Type B pancreatic cell (in vitro differentiated cells): ENCODE measurements around the gene HGD. TPM values are rescaled to one million over a fixed set of nuclear protein-coding genes. Genes with fewer than 3 reads are reported as not detected.
"Not testable (repeated sequence)": the region's sequence is repeated elsewhere in the genome, so short reads cannot be mapped to it uniquely, and the experiment has no call there.

Experiments
- DNase-seq: peaks from one replicate; pipeline ENCODE4 v3.0.0; 2021; ENCODE audit warnings: mixed read lengths; ENCODE audit not compliant: unreplicated experiment; ENCODE audit errors: extremely low spot score
- H3K27ac Mint-ChIP-seq: 2 replicates; pipeline ENCODE4 v1.8.0; 2021; ENCODE audit warnings: mild to moderate bottlenecking, mixed read lengths
- H3K27me3 Mint-ChIP-seq: 2 replicates; pipeline ENCODE4 v1.8.0; 2021; ENCODE audit warnings: mixed read lengths
- H3K36me3 Mint-ChIP-seq: 2 replicates; pipeline ENCODE4 v1.8.0; 2021; ENCODE audit warnings: mixed read lengths
- H3K4me1 Mint-ChIP-seq: one replicate; pipeline ENCODE4 v1.8.0; 2021; ENCODE audit warnings: mixed read lengths; ENCODE audit not compliant: unreplicated experiment
- H3K4me3 Mint-ChIP-seq: 2 replicates; pipeline ENCODE4 v1.8.0; 2021; ENCODE audit warnings: mild to moderate bottlenecking, mixed read lengths
- H3K9me3 Mint-ChIP-seq: 2 replicates; pipeline ENCODE4 v1.8.0; 2021; ENCODE audit warnings: mixed read lengths
- CTCF ChIP-seq: fragments of 200-600 bp; sonication (generic); conservative IDR thresholded peaks from 2 replicates; pipeline ENCODE4 v1.5.0; 2021; ENCODE audit warnings: antibody characterized with exemption, mild to moderate bottlenecking
- total RNA-seq: library from RNA; stranded (reverse); gene quantifications from 2 replicates; pipeline ENCODE4 v1.2.1, GENCODE V29; 2021; ENCODE audit warnings: low replicate concordance

Gene HGD
- total RNA-seq, 1 donor from 2014 or later, result 10.4 TPM

- H3K27me3 Mint-ChIP-seq, result no peaks in the 10 kb centered on the region
- no peaks in the 10 kb centered on the region for H3K36me3 Mint-ChIP-seq
- no peaks in the 10 kb centered on the region for H3K9me3 Mint-ChIP-seq
- H3K27ac Mint-ChIP-seq, result no peak overlapping the region
- H3K4me1 Mint-ChIP-seq, result no peaks in the 10 kb centered on the region
- TF ChIP-seq CTCF, result no peak
- H3K4me3 Mint-ChIP-seq, result no peak overlapping the region
- no peak for DNase-seq
These were observed 36.8 kb downstream of the HGD start for GRCh38 chr3:120645083-120645845.

GRCh38 chr3:120642368-120642948, 39.6 kb downstream of the HGD start:
- Mint-ChIP-seq H3K4me1 (peaks cover 2% of the 10 kb centered on the region), H3K36me3 (no peaks in the 10 kb centered on the region), H3K27me3 (no peaks in the 10 kb centered on the region), H3K4me3 (no peak overlapping the region), H3K9me3 (no peaks in the 10 kb centered on the region), H3K27ac (no peak overlapping the region)
- no peak for DNase-seq
- TF ChIP-seq CTCF, result peak; percentile 33

- H3K4me1 Mint-ChIP-seq, result peaks cover 3% of the 10 kb centered on the region
- H3K27ac Mint-ChIP-seq, result no peak overlapping the region
- no peak for DNase-seq
- no peak overlapping the region for H3K4me3 Mint-ChIP-seq
- no peaks in the 10 kb centered on the region for H3K36me3 Mint-ChIP-seq
- H3K9me3 Mint-ChIP-seq, result no peaks in the 10 kb centered on the region
- H3K27me3 Mint-ChIP-seq, result no peaks in the 10 kb centered on the region
- no peak for TF ChIP-seq CTCF
These were observed 40.3 kb downstream of the HGD start for GRCh38 chr3:120641696-120642246.

- no peak for TF ChIP-seq CTCF
- Mint-ChIP-seq H3K27ac (no peak overlapping the region), H3K4me3 (no peak overlapping the region), H3K27me3 (no peaks in the 10 kb centered on the region), H3K9me3 (no peaks in the 10 kb centered on the region), H3K36me3 (no peaks in the 10 kb centered on the region), H3K4me1 (peaks cover 3% of the 10 kb centered on the region)
- no peak for DNase-seq
These were observed 41.8 kb downstream of the HGD start for GRCh38 chr3:120640231-120640630.

- not testable (repeated sequence) for H3K9me3 Mint-ChIP-seq, H3K27me3 Mint-ChIP-seq, H3K27ac Mint-ChIP-seq, H3K36me3 Mint-ChIP-seq, H3K4me1 Mint-ChIP-seq, DNase-seq, H3K4me3 Mint-ChIP-seq
These were observed 43.2 kb downstream of the HGD start for GRCh38 chr3:120638820-120639219.

- Mint-ChIP-seq H3K4me3 (no peak overlapping the region), H3K27me3 (no peaks in the 10 kb centered on the region), H3K27ac (no peak overlapping the region), H3K36me3 (no peaks in the 10 kb centered on the region), H3K9me3 (no peaks in the 10 kb centered on the region), H3K4me1 (peaks cover 3% of the 10 kb centered on the region)
- no peak for TF ChIP-seq CTCF
- no peak for DNase-seq
These were observed 44.0 kb downstream of the HGD start for GRCh38 chr3:120637851-120638559.
